ENCODE results near the gene NSUN2.

GRCh38 chr5:6602441-6602840 lies 30.4 kb downstream of the NSUN2 start:
- TF ChIP-seq POLR2AphosphoS5 (IDR thresholded peaks at IDR 0.05) = no peak
- TF ChIP-seq CTCF (IDR thresholded peaks at IDR 0.05 in 8 of 11, conservative IDR thresholded peaks at IDR 0.05 in 3 of 11) = no peak
